ENCODE measurements around the gene CCPG1. TPM values are rescaled to one million over a fixed set of nuclear protein-coding genes. Genes with fewer than 3 reads are reported as not detected.
"Not testable (repeated sequence)": the region's sequence is repeated elsewhere in the genome, so short reads cannot be mapped to it uniquely, and the experiment has no call there.

CCPG1 gene
- polyA plus RNA-seq, 1 donor (not counting 4 experiments of a cell fraction or from before 2014, with no cell fraction given): 12.4 TPM

- peaks cover 2% of the 10 kb centered on the region for H3K79me2 ChIP-seq (ENCODE audit: control insufficient read depth, insufficient read depth, low read length)
- DNase-seq (ENCODE audit: low read depth, low spot score): no peak
- no peaks in the 10 kb centered on the region for H4K20me1 ChIP-seq (ENCODE audit: control insufficient read depth, extremely low read depth, insufficient read depth, low read length)
- no peak for FAIRE-seq
- H3K27ac ChIP-seq (ENCODE audit: control insufficient read depth, insufficient read depth, low read length): no peak overlapping the region
- dilution Hi-C loops (cut with MboI; ENCODE audit: extremely low pct_ligation_motif_present, low sequenced_read_pairs): no loop called here
- H3K4me2 ChIP-seq (ENCODE audit: control insufficient read depth, extremely low read depth, insufficient read depth, low read depth, low read length): no peak overlapping the region
- TF ChIP-seq CTCF (optimal IDR thresholded peaks at IDR 0.05 in 1 of 3, IDR thresholded peaks at IDR 0.05 in 1 of 3, conservative IDR thresholded peaks at IDR 0.05 in 1 of 3; ENCODE audit: extremely low read depth in 1 of 3, insufficient read depth in 2 of 3, low read length in 3 of 3) (no peak), EZH2 (IDR thresholded peaks at IDR 0.05; ENCODE audit: low read length) (no peak)
- no peak overlapping the region for H3K9ac ChIP-seq (ENCODE audit: control insufficient read depth, extremely low read depth, insufficient read depth, low read length)
- H2AFZ ChIP-seq (ENCODE audit: control insufficient read depth, low read length): no peak overlapping the region
- H3K4me1 ChIP-seq (ENCODE audit: control insufficient read depth, extremely low read depth, insufficient read depth, low read length): peaks cover 5% of the 10 kb centered on the region
- no peaks in the 10 kb centered on the region for H3K36me3 ChIP-seq (ENCODE audit: control insufficient read depth in 2 of 2, extremely low read depth in 1 of 2, insufficient read depth in 2 of 2, low read length in 2 of 2)
- H3K9me3 ChIP-seq (ENCODE audit: control insufficient read depth, low read depth, low read length): no peaks in the 10 kb centered on the region
- no peaks in the 10 kb centered on the region for H3K27me3 ChIP-seq (ENCODE audit: control insufficient read depth, extremely low read depth, insufficient read depth, low read length)
- no peak overlapping the region for H3K4me3 ChIP-seq (ENCODE audit: control insufficient read depth in 2 of 3, extremely low read depth in 1 of 3, insufficient read depth in 2 of 3, low read depth in 1 of 3, low read length in 3 of 3)
- peaks cover 2% of the 10 kb centered on the region for H3K9me1 ChIP-seq (ENCODE audit: control insufficient read depth, extremely low read depth, insufficient read depth, low read length)
Observed at GRCh38 chr15:55402707-55403106, 5.5 kb downstream of the CCPG1 start.

GRCh38 chr15:55401786-55402246, 6.3 kb downstream of the CCPG1 start:
- H3K4me1 ChIP-seq (ENCODE audit: control insufficient read depth, extremely low read depth, insufficient read depth, low read length): no peaks in the 10 kb centered on the region
- FAIRE-seq: no peak
- no peak for DNase-seq (ENCODE audit: low read depth, low spot score)

GRCh38 chr15:55400050-55400449, 8.1 kb downstream of the CCPG1 start:
- not testable (repeated sequence) for H3K9me1 ChIP-seq (ENCODE audit: control insufficient read depth, extremely low read depth, insufficient read depth, low read length)

More at GRCh38 chr15:55401786-55402246, 6.3 kb downstream of the CCPG1 start:
- H4K20me1 ChIP-seq (ENCODE audit: control insufficient read depth, extremely low read depth, insufficient read depth, low read length): no peaks in the 10 kb centered on the region
- no peaks in the 10 kb centered on the region for H3K27me3 ChIP-seq (ENCODE audit: control insufficient read depth, extremely low read depth, insufficient read depth, low read length)
- H3K9me3 ChIP-seq (ENCODE audit: control insufficient read depth, low read depth, low read length): no peaks in the 10 kb centered on the region
- no peaks in the 10 kb centered on the region for H3K36me3 ChIP-seq (ENCODE audit: control insufficient read depth in 2 of 2, extremely low read depth in 1 of 2, insufficient read depth in 2 of 2, low read length in 2 of 2)
- TF ChIP-seq EZH2 (IDR thresholded peaks at IDR 0.05; ENCODE audit: low read length): no peak
- no peak for TF ChIP-seq CTCF (optimal IDR thresholded peaks at IDR 0.05 in 1 of 3, IDR thresholded peaks at IDR 0.05 in 1 of 3, conservative IDR thresholded peaks at IDR 0.05 in 1 of 3; ENCODE audit: extremely low read depth in 1 of 3, insufficient read depth in 2 of 3, low read length in 3 of 3)
- H3K9ac ChIP-seq (ENCODE audit: control insufficient read depth, extremely low read depth, insufficient read depth, low read length): no peak overlapping the region
- no peak overlapping the region for H2AFZ ChIP-seq (ENCODE audit: control insufficient read depth, low read length)
- H3K4me3 ChIP-seq (ENCODE audit: control insufficient read depth in 2 of 3, extremely low read depth in 1 of 3, insufficient read depth in 2 of 3, low read depth in 1 of 3, low read length in 3 of 3): no peak overlapping the region
- no peaks in the 10 kb centered on the region for H3K79me2 ChIP-seq (ENCODE audit: control insufficient read depth, insufficient read depth, low read length)
- dilution Hi-C loops (cut with MboI; ENCODE audit: extremely low pct_ligation_motif_present, low sequenced_read_pairs): no loop called here
- peaks cover 2% of the 10 kb centered on the region for H3K9me1 ChIP-seq (ENCODE audit: control insufficient read depth, extremely low read depth, insufficient read depth, low read length)
- H3K4me2 ChIP-seq (ENCODE audit: control insufficient read depth, extremely low read depth, insufficient read depth, low read depth, low read length): no peak overlapping the region
- H3K27ac ChIP-seq (ENCODE audit: control insufficient read depth, insufficient read depth, low read length): no peak overlapping the region

More at GRCh38 chr15:55400050-55400449, 8.1 kb downstream of the CCPG1 start:
- H3K9me3 ChIP-seq (ENCODE audit: control insufficient read depth, low read depth, low read length); H3K36me3 ChIP-seq (ENCODE audit: control insufficient read depth in 2 of 2, extremely low read depth in 1 of 2, insufficient read depth in 2 of 2, low read length in 2 of 2); DNase-seq (ENCODE audit: low read depth, low spot score); H3K27ac ChIP-seq (ENCODE audit: control insufficient read depth, insufficient read depth, low read length); H3K79me2 ChIP-seq (ENCODE audit: control insufficient read depth, insufficient read depth, low read length); H3K4me1 ChIP-seq (ENCODE audit: control insufficient read depth, extremely low read depth, insufficient read depth, low read length); FAIRE-seq; H3K9ac ChIP-seq (ENCODE audit: control insufficient read depth, extremely low read depth, insufficient read depth, low read length); H2AFZ ChIP-seq (ENCODE audit: control insufficient read depth, low read length); H3K4me2 ChIP-seq (ENCODE audit: control insufficient read depth, extremely low read depth, insufficient read depth, low read depth, low read length); H3K4me3 ChIP-seq (ENCODE audit: control insufficient read depth in 2 of 3, extremely low read depth in 1 of 3, insufficient read depth in 2 of 3, low read depth in 1 of 3, low read length in 3 of 3); dilution Hi-C loops (cut with MboI; ENCODE audit: extremely low pct_ligation_motif_present, low sequenced_read_pairs); H3K27me3 ChIP-seq (ENCODE audit: control insufficient read depth, extremely low read depth, insufficient read depth, low read length); H4K20me1 ChIP-seq (ENCODE audit: control insufficient read depth, extremely low read depth, insufficient read depth, low read length): not testable (repeated sequence)
